Measurements from ENCODE around the gene SLC28A1.

Gene SLC28A1

GRCh38 chr15:84886211-84886983, 1.9 kb downstream of the SLC28A1 start:
- no peak for DNase-seq

GRCh38 chr15:84886984-84887299, 2.5 kb downstream of the SLC28A1 start:
- DNase-seq = no peak

- DNase-seq = no peak
Measured at GRCh38 chr15:84887938-84888337, 3.5 kb downstream of the SLC28A1 start.

- no peak for DNase-seq
Measured at GRCh38 chr15:84888639-84889038, 4.2 kb downstream of the SLC28A1 start.

- no peak for DNase-seq
Measured at GRCh38 chr15:84889313-84889990, 5.0 kb downstream of the SLC28A1 start.

- no peak for DNase-seq
Measured at GRCh38 chr15:84889991-84890669, 5.7 kb downstream of the SLC28A1 start.

- no peak for DNase-seq
Measured at GRCh38 chr15:84890670-84891162, 6.3 kb downstream of the SLC28A1 start.

- no peak for DNase-seq
Measured at GRCh38 chr15:84891339-84891738, 6.9 kb downstream of the SLC28A1 start.

GRCh38 chr15:84892786-84893307, 8.4 kb downstream of the SLC28A1 start:
- DNase-seq = no peak

- no peak for DNase-seq
Measured at GRCh38 chr15:84893607-84894006, 9.1 kb downstream of the SLC28A1 start.

- DNase-seq = no peak
Measured at GRCh38 chr15:84894736-84895425, 10.4 kb downstream of the SLC28A1 start.

GRCh38 chr15:84898761-84899160, 14.3 kb downstream of the SLC28A1 start:
- no peak for DNase-seq

GRCh38 chr15:84899750-84900149, 15.3 kb downstream of the SLC28A1 start:
- no peak for DNase-seq

- DNase-seq = no peak
Measured at GRCh38 chr15:84901540-84901939, 17.1 kb downstream of the SLC28A1 start.

GRCh38 chr15:84903751-84904150, 19.3 kb downstream of the SLC28A1 start:
- DNase-seq = no peak

GRCh38 chr15:84904419-84904818, 20.0 kb downstream of the SLC28A1 start:
- no peak for DNase-seq

- no peak for DNase-seq
Measured at GRCh38 chr15:84905016-84905916, 20.8 kb downstream of the SLC28A1 start.

- DNase-seq = no peak
Measured at GRCh38 chr15:84907731-84908130, 23.3 kb downstream of the SLC28A1 start.

GRCh38 chr15:84908564-84908963, 24.1 kb downstream of the SLC28A1 start:
- no peak for DNase-seq

- DNase-seq = no peak
Measured at GRCh38 chr15:84909029-84909428, 24.6 kb downstream of the SLC28A1 start.

GRCh38 chr15:84909782-84910181, 25.3 kb downstream of the SLC28A1 start:
- DNase-seq = no peak
